Measurements from ENCODE around the gene TBC1D23.

GRCh38 chr3:100331660-100332059 is 70.9 kb downstream of the TBC1D23 start:
- TF ChIP-seq CTCF (IDR thresholded peaks at IDR 0.05): no peak
- no peak for TF ChIP-seq POLR2A (IDR thresholded peaks at IDR 0.05)

Measured in heart left ventricle (tissue), 13 donors.